B cell (primary cell): ENCODE data around the gene COL19A1. TPM values are rescaled to one million over a fixed set of nuclear protein-coding genes. Genes with fewer than 3 reads are reported as not detected.

Experiments used
- ATAC-seq: fragments of 200-7000 bp; cut with Tn5 transposase; one replicate; pipeline ENCODE4 v1.10.0; 2021; ENCODE audit warnings: low read depth, mild to moderate bottlenecking, moderate number of reproducible peaks, moderate library complexity
- CTCF ChIA-PET: fragments of 350-600 bp; sonication (Branson Sonifier 250); formaldehyde crosslinking; loops from one replicate; lab custom pipeline; 2021; ENCODE audit warnings: antibody characterized with exemption, inconsistent platforms; lab: Charles Lee
- POLR2A ChIA-PET: fragments of 350-600 bp; sonication (Branson Sonifier 250); formaldehyde crosslinking; loops from one replicate; lab custom pipeline; 2021; ENCODE audit warnings: antibody characterized with exemption; lab: Charles Lee
- DNase-seq: peaks from one replicate; pipeline ENCODE4 v3.0.0; 2013
- H2AFZ ChIP-seq: 2 replicates; pipeline ENCODE4 v1.6.1; 2012; ENCODE audit warnings: mild to moderate bottlenecking, low read depth, low read length; ENCODE audit not compliant: insufficient read depth, poor library complexity, severe bottlenecking
- H3K27ac ChIP-seq, 2 donors: 1 replicate in 1 of 2; 2 replicates in 1 of 2; pipeline ENCODE4 v1.5.1; 2012 to 2013; ENCODE audit warnings: low read length in 2 of 2, mild to moderate bottlenecking in 2 of 2, moderate library complexity in 1 of 2
- H3K27me3 ChIP-seq, 4 experiments: fragments of 200-600 bp in 1 of 4; sonication (generic) in 1 of 4; replicated peaks in 1 of 4; 1 replicate in 2 of 4; 2 replicates in 2 of 4; pipeline versions ENCODE4 v1.6.1 to v1.7.0; 2013 to 2016; ENCODE audit warnings: low read length in 3 of 4, mild to moderate bottlenecking in 2 of 4, mixed read lengths in 1 of 4, moderate library complexity in 1 of 4; ENCODE audit not compliant: insufficient read depth in 4 of 4, control insufficient read depth in 3 of 4; ENCODE audit errors: control extremely low read depth in 1 of 4
- H3K36me3 ChIP-seq, 2 experiments: replicated peaks in 1 of 2; 1 replicate in 1 of 2; 2 replicates in 1 of 2; pipeline versions ENCODE4 v1.6.1 to v1.7.1; 2013; ENCODE audit warnings: low read length in 1 of 2; ENCODE audit not compliant: insufficient read depth in 2 of 2, control insufficient read depth in 1 of 2; ENCODE audit errors: control extremely low read depth in 1 of 2, extremely low read depth in 1 of 2
- H3K4me1 ChIP-seq, 2 donors: fragments of 200-600 bp in 1 of 2; sonication (generic) in 1 of 2; 1 replicate in 1 of 2; 2 replicates in 1 of 2; pipeline versions ENCODE4 v1.5.1 to v1.6.1; 2013 to 2017; ENCODE audit warnings: low read length in 2 of 2; ENCODE audit not compliant: control insufficient read depth in 2 of 2, insufficient read depth in 2 of 2
- H3K4me2 ChIP-seq: replicated peaks from 2 replicates; pipeline ENCODE3; 2012; ENCODE audit warnings: mild to moderate bottlenecking, low read depth, low read length; ENCODE audit not compliant: poor library complexity, severe bottlenecking
- H3K4me3 ChIP-seq, 5 experiments: fragments of 200-600 bp in 1 of 5; sonication (generic) in 1 of 5; 1 replicate in 3 of 5; 2 replicates in 2 of 5; pipeline versions ENCODE4 v1.5.1 to v1.7.0; 2011 to 2016; ENCODE audit warnings: low read length in 4 of 5, mild to moderate bottlenecking in 4 of 5, low read depth in 2 of 5, control low read depth in 1 of 5, moderate library complexity in 1 of 5; ENCODE audit not compliant: insufficient read depth in 1 of 5; ENCODE audit errors: control extremely low read depth in 1 of 5, extremely low read depth in 1 of 5
- H3K79me2 ChIP-seq: fragments of 200-600 bp; sonication (generic); one replicate; pipeline ENCODE4 v1.6.0; 2016; ENCODE audit warnings: low read length; ENCODE audit not compliant: control insufficient read depth, insufficient read depth
- H3K9ac ChIP-seq: fragments of 200-600 bp; sonication (generic); 2 replicates; pipeline ENCODE4 v1.6.1; 2017; ENCODE audit warnings: mild to moderate bottlenecking, low read length, moderate library complexity
- H3K9me3 ChIP-seq, 3 donors: one replicate each; pipeline versions ENCODE4 v1.6.1 to v1.7.1; 2013; ENCODE audit warnings: low read length in 2 of 3; ENCODE audit not compliant: control insufficient read depth in 2 of 3, insufficient read depth in 1 of 3; ENCODE audit errors: control extremely low read depth in 1 of 3
- H4K20me1 ChIP-seq: 2 replicates; pipeline ENCODE4 v1.6.0; 2012; ENCODE audit warnings: mild to moderate bottlenecking, low read length; ENCODE audit not compliant: insufficient read depth, control insufficient read depth, poor library complexity, severe bottlenecking
- H3K27ac Mint-ChIP-seq: one replicate; pipeline ENCODE4 v1.8.0; 2021; ENCODE audit warnings: mixed read lengths
- H3K27me3 Mint-ChIP-seq: one replicate; pipeline ENCODE4 v1.8.0; 2021; ENCODE audit warnings: mixed read lengths
- H3K4me1 Mint-ChIP-seq: one replicate; pipeline ENCODE4 v1.8.0; 2021; ENCODE audit warnings: mixed read lengths
- H3K4me3 Mint-ChIP-seq: one replicate; pipeline ENCODE4 v1.8.0; 2021; ENCODE audit warnings: mixed read lengths
- H3K9me3 Mint-ChIP-seq: one replicate; pipeline ENCODE4 v1.8.0; 2022; ENCODE audit warnings: mixed read lengths; ENCODE audit not compliant: insufficient read depth
- CTCF ChIP-seq: fragments of 200-600 bp; IDR thresholded peaks from one replicate; pipeline ENCODE4 v1.8.0; 2022; ENCODE audit warnings: antibody characterized with exemption, mild to moderate bottlenecking
- EZH2 ChIP-seq: IDR thresholded peaks from 2 replicates; pipeline ENCODE4 v1.6.1; 2012; ENCODE audit warnings: borderline replicate concordance, low read depth, mild to moderate bottlenecking, moderate library complexity, low read length; ENCODE audit not compliant: insufficient read depth, poor library complexity, severe bottlenecking
- WGBS: methylation state at CpG from one replicate; pipeline ENCODE4 v1.1.5; 2013; ENCODE audit warnings: missing lambda C conversion rate; ENCODE audit not compliant: insufficient coverage; 5-methylcytosine and 5-hydroxymethylcytosine counted together
- intact Hi-C: fragments of 100-400 bp; cut with micrococcal nuclease; formaldehyde crosslinking; loops from one replicate; pipeline ENCODE4 v1.10.0; 2022
- polyA plus RNA-seq: library from polyadenylated mRNA; depleted of rRNA; stranded (reverse); fragments of >200 nt; gene quantifications from 2 replicates; pipeline ENCODE4 v1.2.3, GENCODE V29; 2012
- total RNA-seq, 2 donors: library from RNA; stranded (reverse); fragments of 120-200 nt in 1 of 2; gene quantifications; 1 replicate in 1 of 2; 2 replicates in 1 of 2; pipeline versions ENCODE4 v1.2.3 to v1.2.4, GENCODE V29; 2013 to 2022

The COL19A1 gene
- total and polyA plus RNA-seq, 2 donors (not counting 1 experiment from before 2014, with no cell fraction given) = 14.6 to 61.4 TPM

GRCh38 chr6:69942485-69942884, 76.1 kb downstream of the COL19A1 start:
- Mint-ChIP-seq H3K27ac (no peak overlapping the region), H3K4me1 (peaks cover 22% of the 10 kb centered on the region), H3K27me3 (no peaks in the 10 kb centered on the region), H3K9me3 (no peaks in the 10 kb centered on the region), H3K4me3 (no peak overlapping the region)
- H4K20me1 ChIP-seq = no peaks in the 10 kb centered on the region
- H3K9ac ChIP-seq = no peak overlapping the region
- no peak for DNase-seq
- H2AFZ ChIP-seq = no peak overlapping the region
- H3K4me1 ChIP-seq = peaks cover 8% of the 10 kb centered on the region in 2 donors
- no peak for ATAC-seq
- no peaks in the 10 kb centered on the region for H3K9me3 ChIP-seq
- no peaks in the 10 kb centered on the region for H3K27me3 ChIP-seq
- no CpG with 5 or more reads among the region's 2 CpGs for WGBS
- CTCF ChIA-PET = no interaction called here
- POLR2A ChIA-PET = no interaction called here
- TF ChIP-seq CTCF (no peak), EZH2 (no peak)
- H3K4me3 ChIP-seq = no peak overlapping the region
- peaks cover 10% of the 10 kb centered on the region for H3K79me2 ChIP-seq
- H3K36me3 ChIP-seq = peaks cover 4 to 39% of the 10 kb centered on the region in 2 experiments
- no peak overlapping the region for H3K27ac ChIP-seq
- H3K4me2 ChIP-seq = no peak overlapping the region
- intact Hi-C loops = no loop called here

- H3K79me2 ChIP-seq = peaks cover 10% of the 10 kb centered on the region
- H3K27me3 Mint-ChIP-seq = no peaks in the 10 kb centered on the region
- no peaks in the 10 kb centered on the region for H3K9me3 ChIP-seq
- ChIA-PET CTCF (interaction anchor here (0.6 to 1.0 kb wide), 2 partner anchors 22 to 162 kb away, joined by 3 read pairs; no protein-coding TSS in a partner anchor), POLR2A (no interaction called here)
- H3K27ac ChIP-seq = no peak overlapping the region
- no CpG with 5 or more reads among the region's 1 CpG for WGBS
- DNase-seq (no peak), ATAC-seq (no peak)
- H3K4me2 ChIP-seq = no peak overlapping the region
- H3K9ac ChIP-seq = no peak overlapping the region
- no peaks in the 10 kb centered on the region for H3K9me3 Mint-ChIP-seq
- H3K4me3 ChIP-seq = no peak overlapping the region
- no peaks in the 10 kb centered on the region for H4K20me1 ChIP-seq
- no peaks in the 10 kb centered on the region for H3K27me3 ChIP-seq
- H3K27ac Mint-ChIP-seq = no peak overlapping the region
- H3K36me3 ChIP-seq = peaks cover 7 to 15% of the 10 kb centered on the region in 2 experiments
- intact Hi-C loops = no loop called here
- TF ChIP-seq EZH2 (no peak), CTCF (no peak)
- no peak overlapping the region for H3K4me3 Mint-ChIP-seq
- H3K4me1 ChIP-seq = peaks cover 8% of the 10 kb centered on the region in 2 donors
- no peak overlapping the region for H2AFZ ChIP-seq
- peaks cover 19% of the 10 kb centered on the region for H3K4me1 Mint-ChIP-seq
Observed at GRCh38 chr6:69945192-69945591, 78.8 kb downstream of the COL19A1 start.
